ENCODE measurements around the gene ANKS1A. TPM values are rescaled to one million over a fixed set of nuclear protein-coding genes. Genes with fewer than 3 reads are reported as not detected.
"Not testable (repeated sequence)": the region's sequence is repeated elsewhere in the genome, so short reads cannot be mapped to it uniquely, and the experiment has no call there.

The ANKS1A gene
- total and polyA plus RNA-seq, 2 of the 4 experiments (the other 2 are of a cell fraction): 7.2 to 7.5 TPM

DNA sequence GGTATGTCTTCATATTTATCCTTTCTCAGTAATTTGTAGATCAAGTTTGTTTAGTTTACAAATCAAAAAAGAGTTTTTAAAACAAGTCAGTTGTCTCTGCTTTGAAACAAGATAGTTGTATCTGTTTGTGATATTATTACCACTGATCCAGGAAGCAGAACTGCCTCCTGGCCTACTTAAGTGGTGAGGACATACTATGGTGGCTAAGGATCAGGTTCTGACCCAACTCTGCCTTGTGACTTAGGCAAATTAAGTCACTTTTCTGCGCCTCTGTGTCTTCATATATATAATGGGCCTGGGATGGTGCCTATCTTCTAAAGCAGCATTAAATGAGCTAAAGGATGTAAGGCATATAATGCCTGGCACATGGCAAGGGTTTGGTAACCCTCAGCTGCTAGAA lies 8.7 kb downstream of the ANKS1A start:
- no peaks in the 10 kb centered on the region for H3K9me3 ChIP-seq (ENCODE audit: control insufficient read depth, insufficient read depth, low read length)
- H2AFZ ChIP-seq (replicated peaks; ENCODE audit: low read length, poor library complexity): no peak overlapping the region
- no peak overlapping the region for H3K23ac ChIP-seq (ENCODE audit: low read depth, low read length)
- intact Hi-C loops (cut with micrococcal nuclease): no loop called here
- H3K79me1 ChIP-seq (ENCODE audit: low read depth in 1 of 2, low read length in 2 of 2): peaks cover 10 to 20% of the 10 kb centered on the region in 2 experiments
- BruUV-seq (replicated peaks): no TSS peak
- ATAC-seq (ENCODE audit: low read depth): no peak
- no peak overlapping the region for H4K91ac ChIP-seq (ENCODE audit: insufficient read depth, low read depth, low read length)
- no peak overlapping the region for H4K5ac ChIP-seq (ENCODE audit: low read depth, low read length)
- no peak overlapping the region for H2AK5ac ChIP-seq (ENCODE audit: low read depth, low read length)
- H3K27me3 ChIP-seq (ENCODE audit: control insufficient read depth, insufficient read depth, low read length): no peaks in the 10 kb centered on the region
- no peak overlapping the region for H2BK5ac ChIP-seq (ENCODE audit: low read depth, low read length, poor library complexity, severe bottlenecking)
- H4K8ac ChIP-seq (ENCODE audit: low read depth in 2 of 2, low read length in 2 of 2): no peak overlapping the region
- H3K4me1 ChIP-seq (ENCODE audit: control insufficient read depth, insufficient read depth, low read length): no peaks in the 10 kb centered on the region
- ChIA-PET CTCF (no interaction called here), POLR2A (ENCODE audit: unreplicated experiment) (no interaction called here)
- H3K4me2 ChIP-seq (ENCODE audit: low read depth, low read length): no peak overlapping the region
- no peak overlapping the region for H3K9ac ChIP-seq (ENCODE audit: low read depth, low read length)
- no peaks in the 10 kb centered on the region for H3K36me3 ChIP-seq (ENCODE audit: control insufficient read depth, insufficient read depth, low read length)
- H3K27ac ChIP-seq (ENCODE audit: insufficient read depth, low read length): no peak overlapping the region
- H2BK20ac ChIP-seq (ENCODE audit: low read depth, low read length): no peak overlapping the region
- dilution Hi-C loops (cut with HindIII; ENCODE audit: low sequenced_read_pairs, unreplicated experiment): no loop called here
- in situ Hi-C loops (cut with MboI; ENCODE audit: low sequenced_read_pairs): no loop called here
- WGBS, 2 experiments (ENCODE audit: extremely low coverage in 2 of 2, insufficient read length in 1 of 2): no CpG with 5 or more reads among the region's 1 CpG
- H3K9me1 ChIP-seq (ENCODE audit: insufficient read depth, low read length): peaks cover 4% of the 10 kb centered on the region; the same call in 1 of the 2 replicates
- H3K18ac ChIP-seq (ENCODE audit: low read depth, low read length): no peak overlapping the region
- H3K4me3 ChIP-seq (ENCODE audit: insufficient read depth, low read depth, low read length): no peak overlapping the region
- H2BK120ac ChIP-seq (ENCODE audit: low read depth, low read length): no peak overlapping the region
- no peak overlapping the region for H3K56ac ChIP-seq (ENCODE audit: extremely low read depth, insufficient read depth, low read length)
- TF ChIP-seq POLR2A (IDR thresholded peaks at IDR 0.05; ENCODE audit: low read depth, low read length): no peak
- TF ChIP-seq SMC3 (IDR thresholded peaks at IDR 0.05; ENCODE audit: low read depth, low read length): no peak
- H4K20me1 ChIP-seq (ENCODE audit: insufficient read depth, low read length): peaks cover 7% of the 10 kb centered on the region; the same call in 1 of the 2 replicates
- no peak overlapping the region for H3K14ac ChIP-seq (replicated peaks; ENCODE audit: low read depth, low read length)
- DNase-seq: no peak
- no peak overlapping the region for H2AK9ac ChIP-seq (replicated peaks; ENCODE audit: low read depth, low read length, poor library complexity)
- no peak overlapping the region for H2BK15ac ChIP-seq (ENCODE audit: low read depth, low read length)
- no peak overlapping the region for H3K4ac ChIP-seq (ENCODE audit: low read depth, low read length)

DNA sequence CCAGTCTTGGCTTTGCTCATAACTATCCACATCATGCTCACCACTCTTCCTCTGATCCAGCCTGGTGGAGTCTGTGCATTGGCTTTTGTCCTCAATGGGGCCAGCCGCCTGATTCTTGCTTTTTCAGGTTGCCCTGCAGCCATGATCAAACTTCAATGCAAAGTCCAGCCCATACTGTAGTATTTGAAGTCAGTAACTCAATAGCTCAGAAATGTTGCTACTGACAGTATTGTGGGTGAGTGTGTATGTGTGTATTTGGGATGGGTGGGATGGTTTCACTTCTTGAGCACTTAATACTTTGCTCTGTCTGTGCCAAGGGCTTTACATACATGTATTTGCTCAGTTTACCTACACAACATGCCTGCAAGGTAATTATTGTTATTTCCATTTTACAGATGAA lies 10.7 kb downstream of the ANKS1A start:
- intact Hi-C loops (cut with micrococcal nuclease); H2AK9ac ChIP-seq (replicated peaks; ENCODE audit: low read depth, low read length, poor library complexity); H3K4me2 ChIP-seq (ENCODE audit: low read depth, low read length); H3K23ac ChIP-seq (ENCODE audit: low read depth, low read length); H4K5ac ChIP-seq (ENCODE audit: low read depth, low read length); POLR2A ChIA-PET (ENCODE audit: unreplicated experiment); H2AK5ac ChIP-seq (ENCODE audit: low read depth, low read length); in situ Hi-C loops (cut with MboI; ENCODE audit: low sequenced_read_pairs); H3K27me3 ChIP-seq (ENCODE audit: control insufficient read depth, insufficient read depth, low read length); H3K4me3 ChIP-seq (ENCODE audit: insufficient read depth, low read depth, low read length); H3K9me3 ChIP-seq (ENCODE audit: control insufficient read depth, insufficient read depth, low read length); H3K14ac ChIP-seq (replicated peaks; ENCODE audit: low read depth, low read length); H3K9me1 ChIP-seq (ENCODE audit: insufficient read depth, low read length); H4K8ac ChIP-seq (ENCODE audit: low read depth in 2 of 2, low read length in 2 of 2); H3K18ac ChIP-seq (ENCODE audit: low read depth, low read length); H4K91ac ChIP-seq (ENCODE audit: insufficient read depth, low read depth, low read length); dilution Hi-C loops (cut with HindIII; ENCODE audit: low sequenced_read_pairs, unreplicated experiment); H3K4me1 ChIP-seq (ENCODE audit: control insufficient read depth, insufficient read depth, low read length); H2BK15ac ChIP-seq (ENCODE audit: low read depth, low read length); H3K56ac ChIP-seq (ENCODE audit: extremely low read depth, insufficient read depth, low read length); H3K4ac ChIP-seq (ENCODE audit: low read depth, low read length); H2BK20ac ChIP-seq (ENCODE audit: low read depth, low read length); H2BK120ac ChIP-seq (ENCODE audit: low read depth, low read length); H4K20me1 ChIP-seq (ENCODE audit: insufficient read depth, low read length); BruUV-seq (replicated peaks); ATAC-seq (ENCODE audit: low read depth); H2AFZ ChIP-seq (replicated peaks; ENCODE audit: low read length, poor library complexity); H2BK5ac ChIP-seq (ENCODE audit: low read depth, low read length, poor library complexity, severe bottlenecking); CTCF ChIA-PET; DNase-seq; H3K9ac ChIP-seq (ENCODE audit: low read depth, low read length); H3K36me3 ChIP-seq (ENCODE audit: control insufficient read depth, insufficient read depth, low read length); H3K27ac ChIP-seq (ENCODE audit: insufficient read depth, low read length): not testable (repeated sequence)
- peaks cover 4 to 17% of the 10 kb centered on the region in 2 experiments for H3K79me1 ChIP-seq (ENCODE audit: low read depth in 1 of 2, low read length in 2 of 2)
- no CpG with 5 or more reads among the region's 1 CpG for WGBS, 2 experiments (ENCODE audit: extremely low coverage in 2 of 2, insufficient read length in 1 of 2)

All from IMR-90 (cell line).